Cardiac muscle cell (in vitro differentiated cells and primary cell): Measurements from ENCODE around the gene C1orf210. TPM values are rescaled to one million over a fixed set of nuclear protein-coding genes. Genes with fewer than 3 reads are reported as not detected.

ENCODE experiments used
- DNase-seq, 2 donors: peaks; one replicate each; pipeline versions ENCODE4 v3.0.0 to v3.0.0-alpha.2; 2010 to 2017; ENCODE audit warnings: low read depth in 1 of 2, low spot score in 1 of 2
- H3K27ac ChIP-seq: fragments of 200-600 bp; sonication (generic); 2 replicates; pipeline ENCODE4 v1.5.1; 2016
- H3K27me3 ChIP-seq: fragments of 200-600 bp; sonication (generic); 2 replicates; pipeline ENCODE4 v1.6.0; 2016; ENCODE audit warnings: control low read depth
- H3K36me3 ChIP-seq: fragments of 200-600 bp; sonication (generic); 2 replicates; pipeline ENCODE4 v1.5.1; 2016; ENCODE audit warnings: control low read depth
- H3K4me1 ChIP-seq: fragments of 200-600 bp; sonication (generic); 2 replicates; pipeline ENCODE4 v1.8.1; 2017; ENCODE audit warnings: low read depth, mild to moderate bottlenecking, mixed run types
- H3K4me3 ChIP-seq: fragments of 200-600 bp; sonication (generic); 2 replicates; pipeline ENCODE4 v1.5.1; 2016; ENCODE audit warnings: mild to moderate bottlenecking
- H3K9me3 ChIP-seq: fragments of 200-600 bp; sonication (generic); 2 replicates; pipeline ENCODE4 v1.5.1; 2017; ENCODE audit warnings: low read depth, mild to moderate bottlenecking, control low read depth
- CTCF ChIP-seq: IDR thresholded peaks from 2 replicates; pipeline ENCODE4 v1.5.1; 2012; ENCODE audit warnings: low read depth, mild to moderate bottlenecking, low read length
- polyA plus RNA-seq: library from polyadenylated mRNA; unstranded; fragments of >200 nt; fragmentation: Nextera tagmentation; extraction: Ambion mirVana; gene quantifications from 2 replicates; pipeline ENCODE4 v1.2.1, GENCODE V29; 2016
- total RNA-seq: library from RNA; depleted of rRNA; stranded (reverse); fragments of >200 nt; gene quantifications from 2 replicates; pipeline ENCODE4 v1.2.3, GENCODE V29; 2016

The C1orf210 gene
- total and polyA plus RNA-seq, 2 experiments from 2014 or later: 0.12 TPM; not detected in 1

- DNase-seq: no peak
- Histone ChIP-seq H3K27me3 (no peaks in the 10 kb centered on the region), H3K4me1 (no peaks in the 10 kb centered on the region), H3K9me3 (no peaks in the 10 kb centered on the region), H3K27ac (no peak overlapping the region), H3K36me3 (no peaks in the 10 kb centered on the region), H3K4me3 (no peak overlapping the region)
- no peak for TF ChIP-seq CTCF
These were observed 6.2 kb downstream of the C1orf210 start for GRCh38 chr1:43279161-43279560.

DNA sequence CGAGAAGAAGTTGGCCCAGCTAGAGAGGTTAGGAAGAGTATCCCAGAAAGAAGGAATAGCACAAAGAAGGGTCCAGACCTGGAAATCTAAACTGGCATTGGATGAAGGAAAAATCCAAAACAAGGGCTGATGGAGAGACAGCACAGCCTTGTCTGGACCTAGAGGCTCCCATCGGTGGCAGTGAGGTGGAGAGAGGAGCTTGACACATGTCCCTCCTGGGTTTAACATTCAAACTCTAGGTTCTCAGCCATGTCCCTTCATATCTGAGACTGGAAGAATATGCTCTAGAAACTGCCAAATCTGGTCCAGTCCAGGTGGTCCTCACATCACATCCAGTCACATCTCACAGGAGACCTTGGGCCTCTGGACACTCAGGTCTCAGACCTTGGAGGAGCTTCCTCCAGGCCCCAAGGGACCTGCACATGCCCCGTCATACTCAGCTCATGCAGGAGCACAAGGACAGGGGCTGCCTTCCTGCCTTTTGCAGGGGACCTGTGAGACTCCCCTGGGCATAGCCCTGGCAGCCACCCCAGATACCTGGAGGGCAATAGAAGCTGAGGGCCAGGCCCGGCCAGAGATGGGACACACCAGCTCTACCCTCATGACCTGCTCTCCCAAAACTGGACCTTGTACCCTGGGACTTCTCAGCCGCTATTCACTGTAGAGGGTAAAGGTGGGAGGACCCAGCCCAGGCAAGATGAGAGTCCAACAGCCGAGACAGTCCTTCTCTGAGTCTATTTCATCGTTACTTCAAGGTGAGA, 8.1 kb downstream of the C1orf210 start:
- H3K4me1 ChIP-seq: no peaks in the 10 kb centered on the region
- H3K27ac ChIP-seq: no peak overlapping the region
- no peaks in the 10 kb centered on the region for H3K9me3 ChIP-seq
- TF ChIP-seq CTCF: no peak
- no peak overlapping the region for H3K4me3 ChIP-seq
- H3K36me3 ChIP-seq: no peaks in the 10 kb centered on the region
- H3K27me3 ChIP-seq: no peaks in the 10 kb centered on the region
- DNase-seq: no peak

DNA sequence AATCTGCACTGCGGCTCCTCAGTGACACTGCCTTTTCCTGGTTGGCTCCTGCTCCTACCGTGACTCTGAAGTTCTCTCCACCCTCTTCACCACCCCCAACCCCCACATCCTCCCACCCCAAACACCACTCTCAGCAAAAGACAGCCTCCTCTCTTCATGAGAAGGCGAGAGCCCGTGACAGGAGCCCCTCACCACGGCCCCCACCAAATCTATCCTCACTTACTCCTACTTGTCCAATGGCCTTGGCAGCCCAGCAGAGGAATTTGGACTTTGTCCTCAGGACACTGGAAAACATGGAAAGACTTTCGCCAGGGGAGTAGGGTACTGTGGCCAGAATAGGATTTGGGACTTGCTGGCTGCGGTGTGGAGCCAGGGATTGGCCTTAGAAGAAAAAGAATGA, 8.7 kb downstream of the C1orf210 start:
- H3K9me3 ChIP-seq: no peaks in the 10 kb centered on the region
- TF ChIP-seq CTCF: no peak
- no peaks in the 10 kb centered on the region for H3K27me3 ChIP-seq
- H3K27ac ChIP-seq: no peak overlapping the region
- no peaks in the 10 kb centered on the region for H3K4me1 ChIP-seq
- no peak overlapping the region for H3K4me3 ChIP-seq
- no peaks in the 10 kb centered on the region for H3K36me3 ChIP-seq
- no peak for DNase-seq

DNA sequence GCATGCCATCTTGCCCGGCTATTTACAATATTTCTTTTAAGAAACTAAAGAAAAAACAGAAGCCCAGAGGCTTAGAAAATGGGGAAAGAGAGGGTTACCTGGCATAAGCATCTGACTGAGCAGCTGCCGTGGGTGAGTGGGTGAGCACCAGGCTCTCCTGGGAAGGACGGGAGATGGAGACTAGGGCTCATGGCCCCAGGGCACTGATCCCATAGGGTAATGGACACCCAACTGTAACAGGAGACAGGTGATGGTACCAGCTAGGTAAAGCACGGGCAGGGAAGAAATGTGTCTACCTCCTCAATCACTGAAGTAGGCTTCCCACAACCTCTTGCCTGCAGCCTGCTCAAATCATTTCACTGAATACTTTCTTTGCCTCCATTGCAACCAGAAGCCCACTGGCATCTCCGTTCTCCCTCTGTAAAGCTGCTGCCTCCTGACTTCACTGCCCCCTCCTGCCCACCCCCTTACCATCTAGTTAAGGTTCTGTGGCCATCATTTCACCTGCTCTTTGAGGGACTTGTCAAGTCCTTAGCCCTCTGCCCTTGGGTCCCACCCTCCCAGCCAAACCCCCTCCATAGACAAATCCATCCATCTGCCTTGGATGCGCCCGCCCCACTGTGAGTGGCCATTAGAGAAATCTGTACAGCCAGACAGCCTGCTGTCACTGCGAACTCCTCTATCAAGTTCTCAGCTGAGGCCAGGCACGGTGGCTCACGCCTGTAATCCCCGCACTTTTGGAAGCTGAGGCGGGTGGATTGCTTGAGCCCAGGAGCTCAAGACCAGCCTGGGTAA, 9.4 kb downstream of the C1orf210 start:
- DNase-seq: no peak
- Histone ChIP-seq H3K27me3 (no peaks in the 10 kb centered on the region), H3K9me3 (no peaks in the 10 kb centered on the region), H3K4me3 (no peak overlapping the region), H3K4me1 (no peaks in the 10 kb centered on the region), H3K27ac (no peak overlapping the region), H3K36me3 (no peaks in the 10 kb centered on the region)
- TF ChIP-seq CTCF: no peak

GRCh38 chr1:43274804-43275180, 10.6 kb downstream of the C1orf210 start:
- H3K9me3 ChIP-seq: no peaks in the 10 kb centered on the region
- no peak for DNase-seq
- no peaks in the 10 kb centered on the region for H3K36me3 ChIP-seq
- H3K27me3 ChIP-seq: no peaks in the 10 kb centered on the region
- TF ChIP-seq CTCF: no peak
- no peaks in the 10 kb centered on the region for H3K4me1 ChIP-seq
- no peak overlapping the region for H3K4me3 ChIP-seq
- no peak overlapping the region for H3K27ac ChIP-seq
